Mesenchymal stem cell (in vitro differentiated cells and primary cell): Measurements from ENCODE around the gene CSF2RB.

Source experiments
- DNase-seq: peaks from one replicate; pipeline ENCODE4 v3.0.0-alpha.2; 2013
- H2AFZ ChIP-seq: one replicate; pipeline ENCODE4 v1.6.1; 2013; ENCODE audit warnings: low read depth, mild to moderate bottlenecking, control low read depth, inconsistent platforms, low read length, moderate library complexity
- H2AK5ac ChIP-seq: 2 replicates; pipeline ENCODE4 v1.6.1; 2013; ENCODE audit warnings: low read length, moderate library complexity, mild to moderate bottlenecking, inconsistent platforms; ENCODE audit not compliant: severe bottlenecking
- H2BK120ac ChIP-seq: one replicate; pipeline ENCODE4 v1.6.1; 2013; ENCODE audit warnings: low read depth, mild to moderate bottlenecking, inconsistent platforms, low read length, moderate library complexity
- H2BK12ac ChIP-seq, 2 experiments: one replicate each; pipeline ENCODE4 v1.6.1; 2013; ENCODE audit warnings: inconsistent platforms in 2 of 2, low read length in 2 of 2, mild to moderate bottlenecking in 2 of 2, moderate library complexity in 2 of 2, control low read depth in 1 of 2
- H2BK15ac ChIP-seq: one replicate; pipeline ENCODE4 v1.6.1; 2013; ENCODE audit warnings: mild to moderate bottlenecking, low read depth, inconsistent platforms; ENCODE audit not compliant: poor library complexity, severe bottlenecking
- H2BK5ac ChIP-seq: 2 replicates; pipeline ENCODE4 v1.6.1; 2013; ENCODE audit warnings: low read depth, mild to moderate bottlenecking, low read length, control low read depth, inconsistent platforms; ENCODE audit not compliant: poor library complexity, severe bottlenecking
- H3K14ac ChIP-seq, 2 experiments: one replicate each; pipeline ENCODE4 v1.6.1; 2013; ENCODE audit warnings: inconsistent platforms in 2 of 2, low read length in 2 of 2, control low read depth in 1 of 2, mild to moderate bottlenecking in 1 of 2, moderate library complexity in 1 of 2
- H3K18ac ChIP-seq, 2 experiments: one replicate each; pipeline ENCODE4 v1.6.1; 2013; ENCODE audit warnings: inconsistent platforms in 2 of 2, low read length in 2 of 2, control low read depth in 1 of 2, low read depth in 1 of 2, mild to moderate bottlenecking in 1 of 2
- H3K23ac ChIP-seq, 2 experiments: one replicate each; pipeline ENCODE4 v1.6.1; 2013; ENCODE audit warnings: inconsistent platforms in 2 of 2, low read length in 2 of 2, mild to moderate bottlenecking in 2 of 2, moderate library complexity in 2 of 2, control low read depth in 1 of 2
- H3K27ac ChIP-seq: 2 replicates; pipeline ENCODE4 v1.5.1; 2013; ENCODE audit warnings: mild to moderate bottlenecking, moderate library complexity, low read length, control low read depth, inconsistent platforms; ENCODE audit not compliant: poor library complexity, severe bottlenecking
- H3K27me3 ChIP-seq, 2 experiments: 2 replicates each; pipeline versions ENCODE4 v1.6.1 to v1.7.0; 2013; ENCODE audit warnings: low read length in 2 of 2, mild to moderate bottlenecking in 2 of 2, moderate library complexity in 2 of 2, control low read depth in 1 of 2, inconsistent platforms in 1 of 2; ENCODE audit not compliant: control insufficient read depth in 1 of 2, insufficient read depth in 1 of 2
- H3K36me3 ChIP-seq, 2 experiments: 2 replicates each; pipeline versions ENCODE4 v1.6.1 to v1.7.0; 2013; ENCODE audit warnings: low read length in 2 of 2, control low read depth in 1 of 2, inconsistent platforms in 1 of 2, low read depth in 1 of 2, mild to moderate bottlenecking in 1 of 2; ENCODE audit not compliant: insufficient read depth in 2 of 2, control insufficient read depth in 1 of 2
- H3K4ac ChIP-seq, 2 experiments: one replicate each; pipeline ENCODE4 v1.6.1; 2013; ENCODE audit warnings: inconsistent platforms in 2 of 2, low read length in 2 of 2, mild to moderate bottlenecking in 2 of 2, moderate library complexity in 2 of 2, control low read depth in 1 of 2, low read depth in 1 of 2
- H3K4me1 ChIP-seq: 2 replicates; pipeline ENCODE4 v1.6.1; 2013; ENCODE audit warnings: low read depth, low read length, control low read depth; ENCODE audit not compliant: control insufficient read depth, insufficient read depth
- H3K4me2 ChIP-seq: 2 replicates; pipeline ENCODE4 v1.6.1; 2013; ENCODE audit warnings: low read length, mild to moderate bottlenecking, inconsistent platforms; ENCODE audit not compliant: poor library complexity, severe bottlenecking
- H3K4me3 ChIP-seq, 2 experiments: 2 replicates each; pipeline versions ENCODE4 v1.5.1 to v1.7.0; 2013; ENCODE audit warnings: low read length in 2 of 2, mild to moderate bottlenecking in 2 of 2, control low read depth in 1 of 2, low read depth in 1 of 2; ENCODE audit not compliant: insufficient read depth in 1 of 2
- H3K79me1 ChIP-seq: replicated peaks from 2 replicates; pipeline ENCODE4 v1.6.1; 2013; ENCODE audit warnings: mild to moderate bottlenecking, control low read depth, low read length, inconsistent platforms; ENCODE audit not compliant: poor library complexity, severe bottlenecking
- H3K9ac ChIP-seq: 2 replicates; pipeline ENCODE4 v1.7.0; 2013; ENCODE audit warnings: mild to moderate bottlenecking, low read length, moderate library complexity
- H3K9me3 ChIP-seq: 2 replicates; pipeline ENCODE4 v1.7.0; 2013; ENCODE audit warnings: mild to moderate bottlenecking, low read length; ENCODE audit not compliant: control insufficient read depth
- H4K8ac ChIP-seq: one replicate; pipeline ENCODE4 v1.6.1; 2013; ENCODE audit warnings: inconsistent platforms, mild to moderate bottlenecking, low read length, moderate library complexity
- H4K91ac ChIP-seq: one replicate; pipeline ENCODE4 v1.6.1; 2013; ENCODE audit warnings: mild to moderate bottlenecking, low read length, inconsistent platforms
- WGBS: methylation state at CpG from one replicate; pipeline ENCODE4 v1.1.7; 2013; ENCODE audit warnings: mixed read lengths; 5-methylcytosine and 5-hydroxymethylcytosine counted together

CSF2RB gene

GRCh38 chr22:36954251-36955014, 41.0 kb downstream of the CSF2RB start:
- no peak overlapping the region for H2AFZ ChIP-seq
- H4K8ac ChIP-seq: no peak overlapping the region
- WGBS: 75% methylated on average over 10 of the region's 10 CpGs

GRCh38 chr22:36955691-36956090, 42.3 kb downstream of the CSF2RB start:
- no peak overlapping the region for H3K27ac ChIP-seq
- H3K9me3 ChIP-seq: no peaks in the 10 kb centered on the region
- H3K14ac ChIP-seq: no peak overlapping the region
- H2BK5ac ChIP-seq: no peak overlapping the region
- H3K4ac ChIP-seq: no peak overlapping the region
- no peak overlapping the region for H3K4me2 ChIP-seq
- H3K4me1 ChIP-seq: no peaks in the 10 kb centered on the region
- no peak overlapping the region for H3K23ac ChIP-seq
- no peak overlapping the region for H4K8ac ChIP-seq
- no peaks in the 10 kb centered on the region for H3K79me1 ChIP-seq
- H3K4me3 ChIP-seq: no peak overlapping the region
- H2BK120ac ChIP-seq: no peak overlapping the region
- DNase-seq: no peak
- peaks cover 17 to 33% of the 10 kb centered on the region in 2 experiments for H3K27me3 ChIP-seq
- H2AK5ac ChIP-seq: no peak overlapping the region
- no peak overlapping the region for H3K18ac ChIP-seq
- no peak overlapping the region for H2AFZ ChIP-seq
- H3K9ac ChIP-seq: no peak overlapping the region
- H4K91ac ChIP-seq: no peak overlapping the region
- H3K36me3 ChIP-seq: no peaks in the 10 kb centered on the region
- WGBS: 90% methylated on average over 1 of the region's 1 CpG
- H2BK15ac ChIP-seq: no peak overlapping the region
- no peak overlapping the region for H2BK12ac ChIP-seq

More at GRCh38 chr22:36954251-36955014, 41.0 kb downstream of the CSF2RB start:
- Histone ChIP-seq H4K91ac (no peak overlapping the region), H3K36me3 (no peaks in the 10 kb centered on the region), H3K27ac (no peak overlapping the region), H2BK120ac (no peak overlapping the region), H3K18ac (no peak overlapping the region), H3K9me3 (no peaks in the 10 kb centered on the region), H3K14ac (no peak overlapping the region), H3K79me1 (no peaks in the 10 kb centered on the region), H2BK15ac (no peak overlapping the region), H3K4me1 (no peaks in the 10 kb centered on the region), H3K23ac (no peak overlapping the region), H3K27me3 (peaks cover 4 to 36% of the 10 kb centered on the region in 2 experiments), H2AK5ac (no peak overlapping the region), H3K4me2 (no peak overlapping the region), H2BK5ac (no peak overlapping the region), H3K9ac (no peak overlapping the region), H3K4me3 (no peak overlapping the region), H3K4ac (no peak overlapping the region), H2BK12ac (no peak overlapping the region)
- DNase-seq: no peak

GRCh38 chr22:36958366-36958765, 44.9 kb downstream of the CSF2RB start:
- no peak overlapping the region for H2BK12ac ChIP-seq
- H3K27ac ChIP-seq: no peak overlapping the region
- no peaks in the 10 kb centered on the region for H3K4me1 ChIP-seq
- no peak overlapping the region for H4K91ac ChIP-seq
- H3K9ac ChIP-seq: no peak overlapping the region
- H2AK5ac ChIP-seq: no peak overlapping the region
- no peaks in the 10 kb centered on the region for H3K36me3 ChIP-seq
- no peak overlapping the region for H3K4ac ChIP-seq
- H2AFZ ChIP-seq: no peak overlapping the region
- no peak for DNase-seq
- H3K18ac ChIP-seq: no peak overlapping the region
- H3K23ac ChIP-seq: no peak overlapping the region
- H3K4me2 ChIP-seq: no peak overlapping the region
- no peak overlapping the region for H4K8ac ChIP-seq
- H3K79me1 ChIP-seq: no peaks in the 10 kb centered on the region
- WGBS: 60% methylated on average over 2 of the region's 2 CpGs
- H3K14ac ChIP-seq: no peak overlapping the region
- H2BK120ac ChIP-seq: no peak overlapping the region
- H2BK15ac ChIP-seq: no peak overlapping the region
- H2BK5ac ChIP-seq: no peak overlapping the region
- no peak overlapping the region for H3K4me3 ChIP-seq
- peaks cover 25 to 46% of the 10 kb centered on the region in 2 experiments for H3K27me3 ChIP-seq
- H3K9me3 ChIP-seq: no peaks in the 10 kb centered on the region

GRCh38 chr22:36961626-36962025, 48.2 kb downstream of the CSF2RB start:
- 42% methylated on average over 2 of the region's 3 CpGs for WGBS
- no peak overlapping the region for H3K4me3 ChIP-seq

More at GRCh38 chr22:36961626-36962025, 48.2 kb downstream of the CSF2RB start:
- Histone ChIP-seq H2BK12ac (no peak overlapping the region), H3K79me1 (no peaks in the 10 kb centered on the region), H3K36me3 (no peaks in the 10 kb centered on the region), H4K91ac (no peak overlapping the region), H2BK120ac (no peak overlapping the region), H3K27ac (no peak overlapping the region), H2BK15ac (no peak overlapping the region), H3K23ac (no peak overlapping the region), H2AK5ac (no peak overlapping the region), H4K8ac (no peak overlapping the region), H2BK5ac (no peak overlapping the region), H3K14ac (no peak overlapping the region), H2AFZ (no peak overlapping the region), H3K4ac (no peak overlapping the region), H3K9me3 (no peaks in the 10 kb centered on the region), H3K4me2 (no peak overlapping the region), H3K9ac (no peak overlapping the region), H3K27me3 (peaks cover 33 to 43% of the 10 kb centered on the region in 2 experiments), H3K18ac (no peak overlapping the region), H3K4me1 (no peaks in the 10 kb centered on the region)
- no peak for DNase-seq
